Gastroesophageal sphincter (tissue), 4 donors: Measurements from ENCODE around the gene NRP1. TPM values are rescaled to one million over a fixed set of nuclear protein-coding genes. Genes with fewer than 3 reads are reported as not detected.

Source experiments
- ATAC-seq: fragments of 150-250 bp; one replicate; pipeline ENCODE4 v1.9.1; 2016; ENCODE audit warnings: mild to moderate bottlenecking, moderate library complexity
- H3K27ac ChIP-seq, 4 donors: fragments of 200-600 bp; sonication (generic) in 3 of 4; 1 replicate in 3 of 4; 2 replicates in 1 of 4; pipeline ENCODE4 v1.5.1; 2016 to 2019
- H3K27me3 ChIP-seq: fragments of 200-600 bp; sonication (generic); one replicate; pipeline ENCODE4 v1.5.1; 2019
- H3K36me3 ChIP-seq, 2 donors: fragments of 200-600 bp; sonication (generic); one replicate each; pipeline ENCODE4 v1.5.1; 2019; ENCODE audit warnings: control low read depth in 1 of 2
- H3K4me1 ChIP-seq, 3 donors: fragments of 200-600 bp; sonication (generic); 1 replicate in 2 of 3; 2 replicates in 1 of 3; pipeline ENCODE4 v1.5.1; 2016 to 2019; ENCODE audit warnings: control low read depth in 2 of 3
- H3K4me3 ChIP-seq, 2 donors: fragments of 200-600 bp; sonication (generic); one replicate each; pipeline ENCODE4 v1.5.1; 2019; ENCODE audit warnings: mild to moderate bottlenecking in 1 of 2, moderate library complexity in 1 of 2
- H3K9me3 ChIP-seq, 3 donors: fragments of 200-600 bp; sonication (generic); one replicate each; pipeline ENCODE4 v1.5.1; 2017 to 2019; ENCODE audit warnings: control low read depth in 2 of 3
- EP300 ChIP-seq: sonication (generic); formaldehyde crosslinking; IDR thresholded peaks from one replicate; pipeline ENCODE4 v1.6.1; 2017; ENCODE audit warnings: antibody characterized with exemption, mild to moderate bottlenecking
- POLR2A ChIP-seq, 2 donors: fragments of 450-650 bp; IDR thresholded peaks; one replicate each; pipeline ENCODE4 v1.6.1; 2017; ENCODE audit warnings: antibody characterized with exemption in 2 of 2, mild to moderate bottlenecking in 2 of 2, moderate library complexity in 1 of 2
- POLR2AphosphoS5 ChIP-seq: sonication (generic); formaldehyde crosslinking; IDR thresholded peaks from one replicate; pipeline ENCODE4 v1.6.1; 2017; ENCODE audit warnings: antibody characterized with exemption
- WGBS, 2 donors: methylation state at CpG; one replicate each; pipeline ENCODE4 v1.1.5; 2018; ENCODE audit warnings: low coverage in 1 of 2; 5-methylcytosine and 5-hydroxymethylcytosine counted together
- total RNA-seq, 4 donors: library from RNA; depleted of rRNA; stranded (reverse); fragments of >200 nt; gene quantifications; one replicate each; pipeline ENCODE4 v1.1.0, GENCODE V29; 2016
- TF ChIP-seq, protein P1 (sequence below), 4 experiments: fragments of 200-600 bp in 2 of 4; fragments of 450-650 bp in 2 of 4; sonication (generic) in 1 of 4; IDR thresholded peaks; one replicate each; pipeline ENCODE4 v1.5.1; 2017 to 2019; ENCODE audit warnings: antibody characterized with exemption in 4 of 4, mild to moderate bottlenecking in 2 of 4, moderate library complexity in 2 of 4

Gene NRP1
- total RNA-seq, 4 donors from 2014 or later: 43.4 to 95.4 (median 52.7) TPM

DNA sequence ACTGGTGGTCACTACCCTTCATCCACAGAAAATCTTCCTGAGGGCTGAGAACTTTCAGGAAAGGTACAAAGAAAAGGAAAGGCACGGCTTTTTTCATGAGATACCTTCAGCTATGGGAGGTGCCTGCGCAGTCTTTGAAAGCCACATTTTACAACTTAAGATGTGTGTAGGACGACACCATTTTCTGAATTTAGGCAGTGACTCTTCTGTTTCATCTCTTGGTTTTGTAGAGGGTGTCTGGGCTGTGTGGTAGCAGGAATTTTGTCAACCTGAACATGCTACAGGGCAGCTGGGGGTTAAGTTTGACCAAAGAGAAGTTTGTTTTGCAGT lies 138.1 kb downstream of the NRP1 start:
- WGBS, 2 donors: 63 to 79% methylated on average over 3 of the region's 3 CpGs
- peak overlapping the region in 3 of 4 donors; percentile 31 to 54 (median 53) for H3K27ac ChIP-seq
- H3K4me3 ChIP-seq: no peak overlapping the region
- peaks cover 5 to 43% (median 11%) of the 10 kb centered on the region in 3 donors for H3K4me1 ChIP-seq
- no peaks in the 10 kb centered on the region for H3K27me3 ChIP-seq
- ATAC-seq: no peak
- TF ChIP-seq EP300 (no peak), POLR2AphosphoS5 (no peak), POLR2A (IDR thresholded peaks at IDR 0.05) (no peak)
- TF ChIP-seq, protein P1, sequence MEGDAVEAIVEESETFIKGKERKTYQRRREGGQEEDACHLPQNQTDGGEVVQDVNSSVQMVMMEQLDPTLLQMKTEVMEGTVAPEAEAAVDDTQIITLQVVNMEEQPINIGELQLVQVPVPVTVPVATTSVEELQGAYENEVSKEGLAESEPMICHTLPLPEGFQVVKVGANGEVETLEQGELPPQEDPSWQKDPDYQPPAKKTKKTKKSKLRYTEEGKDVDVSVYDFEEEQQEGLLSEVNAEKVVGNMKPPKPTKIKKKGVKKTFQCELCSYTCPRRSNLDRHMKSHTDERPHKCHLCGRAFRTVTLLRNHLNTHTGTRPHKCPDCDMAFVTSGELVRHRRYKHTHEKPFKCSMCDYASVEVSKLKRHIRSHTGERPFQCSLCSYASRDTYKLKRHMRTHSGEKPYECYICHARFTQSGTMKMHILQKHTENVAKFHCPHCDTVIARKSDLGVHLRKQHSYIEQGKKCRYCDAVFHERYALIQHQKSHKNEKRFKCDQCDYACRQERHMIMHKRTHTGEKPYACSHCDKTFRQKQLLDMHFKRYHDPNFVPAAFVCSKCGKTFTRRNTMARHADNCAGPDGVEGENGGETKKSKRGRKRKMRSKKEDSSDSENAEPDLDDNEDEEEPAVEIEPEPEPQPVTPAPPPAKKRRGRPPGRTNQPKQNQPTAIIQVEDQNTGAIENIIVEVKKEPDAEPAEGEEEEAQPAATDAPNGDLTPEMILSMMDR (IDR thresholded peaks at IDR 0.05): no peak
- H3K9me3 ChIP-seq: no peaks in the 10 kb centered on the region
- peaks cover 4 to 39% of the 10 kb centered on the region in 2 donors for H3K36me3 ChIP-seq

GRCh38 chr10:33195608-33196376 lies 138.7 kb downstream of the NRP1 start:
- TF ChIP-seq EP300 (no peak), POLR2AphosphoS5 (no peak), POLR2A (IDR thresholded peaks at IDR 0.05) (no peak)
- TF ChIP-seq, protein P1 (IDR thresholded peaks at IDR 0.05): no peak
- H3K4me3 ChIP-seq: no peak overlapping the region
- 71 to 100% methylated on average over 4 to 8 of the region's 8 CpGs for WGBS, 2 donors
- peak overlapping the region in 3 of 4 donors; percentile 14 to 54 (median 31) for H3K27ac ChIP-seq
- no peaks in the 10 kb centered on the region for H3K27me3 ChIP-seq
- no peak for ATAC-seq
- H3K9me3 ChIP-seq: no peaks in the 10 kb centered on the region
- H3K36me3 ChIP-seq: peaks cover 4 to 36% of the 10 kb centered on the region in 2 donors
- peaks cover 5 to 43% (median 11%) of the 10 kb centered on the region in 3 donors for H3K4me1 ChIP-seq

DNA sequence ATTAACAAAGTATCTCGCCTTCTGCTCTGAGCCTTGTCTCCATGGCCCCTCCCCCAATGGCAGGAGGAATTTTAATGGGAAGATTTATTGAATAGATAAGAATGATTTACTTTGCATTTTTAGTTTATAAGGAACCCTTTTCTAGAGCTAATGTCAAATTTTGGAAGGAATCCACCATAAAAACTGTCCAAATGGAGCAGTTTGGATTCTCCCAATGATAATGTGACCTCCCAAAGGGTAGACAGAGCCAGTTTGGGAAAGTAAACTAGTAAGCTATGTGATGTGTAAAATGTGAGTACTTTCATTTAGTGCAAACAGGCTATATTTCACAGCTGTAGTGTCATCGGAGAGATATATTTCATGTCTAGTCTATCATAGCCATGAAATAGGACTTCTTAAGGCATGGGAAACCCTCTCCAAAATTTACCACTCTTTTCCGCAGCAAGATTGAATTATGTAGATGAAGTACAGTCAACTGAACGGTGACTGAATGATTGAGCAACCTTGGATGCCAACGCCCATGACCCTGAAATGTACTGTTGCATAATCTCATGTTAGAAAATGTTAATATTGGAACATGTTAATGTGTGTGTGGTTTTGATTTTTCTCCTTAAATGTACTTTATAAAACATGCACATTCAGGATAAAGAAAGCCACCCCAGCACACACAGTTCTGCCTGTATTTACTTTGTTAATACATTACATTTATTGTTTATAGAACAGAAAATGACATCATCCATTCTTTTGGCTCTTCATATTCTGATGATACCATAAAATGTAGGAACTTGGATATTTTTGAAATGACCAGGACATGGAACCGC lies 140.6 kb downstream of the NRP1 start:
- TF ChIP-seq POLR2AphosphoS5 (peak; percentile 57), POLR2A (IDR thresholded peaks at IDR 0.05) (no peak)
- H3K27ac ChIP-seq: peak overlapping the region in 3 of 4 donors; percentile 39 to 49 (median 41)
- peaks cover 5 to 43% (median 11%) of the 10 kb centered on the region in 3 donors for H3K4me1 ChIP-seq
- no peak overlapping the region for H3K4me3 ChIP-seq
- no peaks in the 10 kb centered on the region for H3K9me3 ChIP-seq
- peak; percentile 55 for ATAC-seq
- no peaks in the 10 kb centered on the region for H3K27me3 ChIP-seq
- 43 to 51% methylated on average over 6 of the region's 6 CpGs for WGBS, 2 donors
- peaks cover 0 to 24% of the 10 kb centered on the region in 2 donors for H3K36me3 ChIP-seq

GRCh38 chr10:33193057-33193700 lies 141.3 kb downstream of the NRP1 start:
- TF ChIP-seq, protein P1 (IDR thresholded peaks at IDR 0.05): peak; percentile 78 to 88 (median 82)
- TF ChIP-seq POLR2AphosphoS5: peak; percentile 62
- TF ChIP-seq EP300: no peak
- Histone ChIP-seq H3K4me1 (peaks cover 5 to 43% (median 11%) of the 10 kb centered on the region in 3 donors), H3K4me3 (no peak overlapping the region), H3K27me3 (no peaks in the 10 kb centered on the region), H3K36me3 (peaks cover 0 to 29% of the 10 kb centered on the region in 2 donors), H3K27ac (peak overlapping the region in 3 of 4 donors; percentile 39 to 49 (median 41)), H3K9me3 (no peaks in the 10 kb centered on the region)
- 20 to 24% methylated on average over 11 of the region's 12 CpGs for WGBS, 2 donors
- peak; percentile 80 for ATAC-seq

- 84 to 100% methylated on average over 1 to 5 of the region's 5 CpGs for WGBS, 2 donors
- ATAC-seq: no peak
- H3K36me3 ChIP-seq: peaks cover 0 to 35% of the 10 kb centered on the region in 2 donors
Observed at GRCh38 chr10:33192190-33192589, 142.3 kb downstream of the NRP1 start.

More at GRCh38 chr10:33192190-33192589, 142.3 kb downstream of the NRP1 start:
- TF ChIP-seq EP300 (no peak), POLR2AphosphoS5 (no peak), POLR2A (IDR thresholded peaks at IDR 0.05) (no peak)
- TF ChIP-seq, protein P1 (IDR thresholded peaks at IDR 0.05): no peak
- Histone ChIP-seq H3K27ac (no peak overlapping the region), H3K4me3 (no peak overlapping the region), H3K27me3 (no peaks in the 10 kb centered on the region), H3K9me3 (no peaks in the 10 kb centered on the region), H3K4me1 (peaks cover 5 to 38% (median 11%) of the 10 kb centered on the region in 3 donors)
